Stimulated activated CD4-positive, alpha-beta T cell treated with anti-CD3 and anti-CD28 coated beads, TNF-alpha, amount 100 ng/mL, for 48 hours (primary cell): Measurements from ENCODE around the gene HTR3B.
"Not testable (repeated sequence)": the region's sequence is repeated elsewhere in the genome, so short reads cannot be mapped to it uniquely, and the experiment has no call there.

Experiments used
- DNase-seq, 3 donors: peaks; one replicate each; pipeline ENCODE4 v3.0.0-alpha.2; 2020; ENCODE audit warnings: low read depth in 3 of 3

The HTR3B gene

DNA sequence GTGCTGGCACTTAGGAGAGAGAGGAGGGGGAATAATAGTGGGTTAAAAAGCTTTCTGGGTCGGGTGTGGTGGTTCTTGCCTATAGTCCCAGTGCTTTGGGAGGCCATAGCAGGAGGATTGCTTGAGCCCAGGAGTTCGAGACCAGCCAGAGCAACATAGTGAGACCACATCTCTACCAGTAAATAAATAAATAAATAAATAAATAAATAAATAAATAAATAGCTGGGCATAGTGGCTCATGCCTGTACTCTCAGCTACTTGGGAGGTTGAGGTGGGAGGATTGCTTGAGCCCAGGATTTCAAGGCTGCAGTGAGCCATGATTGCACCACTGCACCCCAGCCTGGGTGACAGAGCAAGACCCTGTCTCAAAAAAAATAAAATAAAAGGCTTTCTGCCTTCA lies 41.6 kb downstream of the HTR3B start:
- DNase-seq, result not testable (repeated sequence)

- no peak for DNase-seq
Observed at GRCh38 chr11:113947994-113948393, 43.4 kb downstream of the HTR3B start.

DNA sequence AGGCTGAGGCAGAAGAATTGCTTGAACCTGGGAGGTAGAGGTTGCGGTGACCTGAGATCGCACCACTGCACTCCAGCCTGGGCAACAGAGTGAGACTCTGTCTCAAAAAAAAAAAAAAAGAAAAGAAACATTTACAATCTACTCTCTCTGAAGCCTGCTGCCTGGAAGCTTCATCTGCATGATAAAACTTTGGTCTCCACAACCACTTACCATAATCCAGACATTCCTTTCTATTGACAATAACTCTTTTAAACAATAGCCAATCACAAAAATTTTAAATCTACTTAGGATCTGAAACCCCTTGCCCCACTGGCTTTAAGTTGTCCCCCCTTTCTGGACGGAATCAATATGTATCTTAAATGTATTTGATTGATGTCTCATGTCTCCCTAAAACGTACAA lies 45.3 kb downstream of the HTR3B start:
- DNase-seq, result no peak

DNA sequence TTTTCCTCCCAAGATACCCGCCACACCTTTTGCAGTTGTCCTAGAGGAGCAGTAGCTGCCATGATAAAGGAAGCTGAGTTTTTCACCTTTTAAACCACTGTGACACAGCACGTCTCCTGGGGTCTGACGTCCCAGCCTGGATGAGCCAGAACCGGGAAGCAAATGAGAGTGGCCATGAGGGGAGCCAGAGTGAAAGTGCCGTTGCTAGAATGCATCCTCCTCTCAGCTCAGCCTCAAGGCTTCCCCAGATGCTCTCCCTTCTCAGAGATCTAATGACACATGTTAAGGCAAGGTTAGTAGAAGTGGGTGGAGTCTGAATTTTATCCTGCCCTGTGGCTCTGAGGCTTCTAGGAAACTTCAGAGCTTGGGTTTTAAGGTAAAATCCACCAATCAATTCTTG lies 46.9 kb downstream of the HTR3B start:
- no peak for DNase-seq

- DNase-seq, result no peak
Observed at GRCh38 chr11:113952070-113952469, 47.5 kb downstream of the HTR3B start.

DNA sequence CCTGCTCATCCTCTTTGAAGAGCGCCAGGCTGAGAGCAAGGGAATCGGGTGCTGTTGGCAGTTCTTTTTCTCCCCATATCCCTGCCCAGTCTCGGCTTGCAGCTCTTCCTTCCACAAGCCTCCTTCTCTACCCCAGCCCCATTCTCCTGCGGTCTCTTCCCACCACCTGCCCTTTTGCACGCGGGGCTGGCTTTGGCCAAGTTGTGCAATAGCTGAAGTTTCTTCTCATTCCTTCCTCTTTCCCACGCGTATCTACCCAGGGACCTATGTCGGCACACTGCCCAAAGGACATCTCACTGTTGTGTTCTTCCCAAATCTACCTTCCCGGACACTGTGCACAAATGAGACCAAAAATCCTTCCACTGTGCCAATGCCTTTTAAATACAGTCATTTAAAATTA lies 48.0 kb downstream of the HTR3B start:
- no peak for DNase-seq

DNA sequence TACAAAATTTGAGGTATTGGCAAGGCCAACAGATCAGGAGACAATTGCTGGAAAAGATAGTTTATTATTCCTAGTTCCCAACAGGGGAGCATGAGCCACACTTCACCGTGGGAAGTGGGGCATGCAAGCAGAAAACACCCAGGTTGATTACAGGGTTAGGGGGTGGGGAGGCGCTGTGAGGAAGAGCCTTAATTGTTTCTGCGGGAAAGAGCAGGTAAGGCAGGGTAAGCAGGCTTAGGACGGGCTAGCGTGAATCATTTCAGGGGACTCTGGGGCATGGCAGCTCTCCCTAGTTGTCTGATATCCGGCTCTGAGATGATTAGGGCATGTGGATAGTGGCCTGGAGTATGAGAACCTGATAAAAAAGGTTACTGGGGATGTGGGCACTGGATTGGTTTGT lies 49.6 kb downstream of the HTR3B start:
- DNase-seq, result no peak

DNA sequence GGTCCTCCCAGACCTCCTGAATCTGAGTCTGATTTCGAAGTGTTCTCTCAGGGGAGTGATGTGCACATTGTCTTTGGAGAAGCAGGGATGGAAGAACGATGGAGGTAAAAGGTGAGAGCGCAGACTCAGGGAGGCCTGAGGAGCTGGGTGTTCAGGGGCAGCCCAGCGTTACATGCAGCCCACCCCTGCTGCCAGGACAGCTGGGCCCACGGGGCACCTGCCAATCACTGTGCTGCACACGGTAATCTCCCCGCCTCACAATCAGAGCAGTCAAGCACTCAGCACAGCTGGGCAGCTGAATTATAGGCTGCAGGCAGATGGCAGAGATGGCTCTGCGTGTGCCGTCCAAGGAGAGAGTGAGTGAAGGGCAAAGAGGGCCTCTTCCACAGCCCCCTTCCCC lies 52.4 kb downstream of the HTR3B start:
- no peak for DNase-seq

GRCh38 chr11:113960702-113961330 lies 56.2 kb downstream of the HTR3B start:
- no peak for DNase-seq

- DNase-seq, result no peak
Observed at GRCh38 chr11:113967361-113967760, 62.8 kb downstream of the HTR3B start.

DNA sequence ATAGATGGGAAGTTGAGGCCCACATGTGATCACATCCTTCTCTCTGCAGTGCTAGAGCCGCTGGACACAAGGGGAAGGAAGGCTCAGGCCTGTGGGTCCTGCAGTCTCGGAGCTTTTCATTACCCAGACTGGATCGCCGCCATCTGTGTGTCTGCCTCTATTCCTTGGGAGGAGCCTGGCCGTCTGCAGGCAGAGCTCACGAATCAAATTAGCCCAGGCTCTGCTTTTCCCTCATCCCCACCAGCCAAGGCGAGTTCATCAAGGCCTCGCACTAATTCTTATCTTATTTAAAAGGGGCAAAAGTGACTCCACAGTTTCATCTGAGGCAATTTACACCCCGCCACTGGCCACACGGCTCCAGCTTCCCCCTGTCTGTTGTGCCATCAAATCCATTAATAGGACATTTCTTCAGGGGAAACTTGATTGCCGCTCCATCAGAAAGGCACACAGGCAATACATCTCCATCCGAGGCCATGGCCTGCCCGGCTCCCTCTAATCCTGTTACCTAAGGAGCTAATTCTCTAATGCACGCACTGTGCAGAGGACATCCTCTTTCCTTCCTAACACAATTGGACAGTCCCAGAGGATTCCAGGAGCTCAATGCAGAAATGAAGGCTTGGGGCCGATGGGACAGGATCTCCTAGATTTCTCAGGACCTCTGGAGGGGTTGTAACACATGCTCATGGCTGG lies 67.1 kb downstream of the HTR3B start:
- DNase-seq, result no peak

- DNase-seq, result no peak
Observed at GRCh38 chr11:113974741-113975470, 70.3 kb downstream of the HTR3B start, which contains the start of gene HTR3A. Gene HTR3A, plus strand, starts transcription at chr11:113975108. Its CDS starts 218 bp downstream, at chr11:113975326.

- no peak for DNase-seq
Observed at GRCh38 chr11:113977071-113977490, 72.5 kb downstream of the HTR3B start.

DNA sequence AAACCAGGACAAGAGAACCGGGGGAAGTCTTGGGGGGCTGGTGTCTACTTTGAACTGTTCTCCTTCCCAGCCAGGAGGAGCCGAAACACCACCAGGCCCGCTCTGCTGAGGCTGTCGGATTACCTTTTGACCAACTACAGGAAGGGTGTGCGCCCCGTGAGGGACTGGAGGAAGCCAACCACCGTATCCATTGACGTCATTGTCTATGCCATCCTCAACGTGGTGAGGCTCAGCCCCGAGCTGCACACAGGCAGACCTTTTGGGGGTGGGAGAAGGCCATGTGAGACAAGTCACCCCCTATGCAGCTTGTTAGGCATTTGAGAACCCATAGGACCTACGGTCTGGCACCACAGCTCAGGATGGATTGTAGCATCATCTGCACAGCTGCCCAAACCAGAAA lies 73.1 kb downstream of the HTR3B start:
- DNase-seq, result no peak

- DNase-seq, result no peak
Observed at GRCh38 chr11:113979431-113979830, 74.8 kb downstream of the HTR3B start.

DNA sequence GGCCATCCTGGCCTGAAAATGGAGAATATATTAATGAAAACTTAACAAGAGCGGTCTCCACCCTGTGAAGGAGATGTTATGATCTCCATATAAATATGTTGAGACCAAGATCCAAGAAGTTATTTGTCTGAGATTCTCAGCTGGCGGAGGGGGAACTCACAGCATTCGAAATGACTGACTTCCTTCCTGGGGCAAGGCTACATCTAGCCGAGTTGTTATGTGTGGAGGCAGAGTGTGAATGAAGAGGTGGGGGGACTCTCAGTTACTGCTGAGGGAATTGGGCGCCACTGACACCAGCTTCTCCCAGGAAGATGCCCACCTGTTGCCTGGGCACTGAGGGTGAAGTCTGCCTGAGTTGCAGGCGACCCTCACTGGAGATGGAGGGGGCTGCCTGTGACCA lies 76.2 kb downstream of the HTR3B start:
- DNase-seq, result no peak

GRCh38 chr11:113982306-113982705 lies 77.7 kb downstream of the HTR3B start:
- no peak for DNase-seq

GRCh38 chr11:113984781-113985180 lies 80.2 kb downstream of the HTR3B start:
- DNase-seq, result no peak

- DNase-seq, result no peak
Observed at GRCh38 chr11:113985906-113986305, 81.3 kb downstream of the HTR3B start.

- no peak for DNase-seq
Observed at GRCh38 chr11:113986351-113987140, 82.0 kb downstream of the HTR3B start.

DNA sequence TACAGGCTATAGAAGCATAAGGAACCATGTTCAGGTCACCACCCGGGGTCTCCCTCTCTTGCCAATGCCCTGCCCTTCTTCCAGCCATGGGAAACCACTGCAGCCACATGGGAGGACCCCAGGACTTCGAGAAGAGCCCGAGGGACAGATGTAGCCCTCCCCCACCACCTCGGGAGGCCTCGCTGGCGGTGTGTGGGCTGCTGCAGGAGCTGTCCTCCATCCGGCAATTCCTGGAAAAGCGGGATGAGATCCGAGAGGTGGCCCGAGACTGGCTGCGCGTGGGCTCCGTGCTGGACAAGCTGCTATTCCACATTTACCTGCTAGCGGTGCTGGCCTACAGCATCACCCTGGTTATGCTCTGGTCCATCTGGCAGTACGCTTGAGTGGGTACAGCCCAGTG lies 84.8 kb downstream of the HTR3B start:
- DNase-seq, result no peak

- DNase-seq, result no peak
Observed at GRCh38 chr11:113989916-113990315, 85.3 kb downstream of the HTR3B start.
